ENCODE data around the gene MAPRE3.

The MAPRE3 gene

DNA sequence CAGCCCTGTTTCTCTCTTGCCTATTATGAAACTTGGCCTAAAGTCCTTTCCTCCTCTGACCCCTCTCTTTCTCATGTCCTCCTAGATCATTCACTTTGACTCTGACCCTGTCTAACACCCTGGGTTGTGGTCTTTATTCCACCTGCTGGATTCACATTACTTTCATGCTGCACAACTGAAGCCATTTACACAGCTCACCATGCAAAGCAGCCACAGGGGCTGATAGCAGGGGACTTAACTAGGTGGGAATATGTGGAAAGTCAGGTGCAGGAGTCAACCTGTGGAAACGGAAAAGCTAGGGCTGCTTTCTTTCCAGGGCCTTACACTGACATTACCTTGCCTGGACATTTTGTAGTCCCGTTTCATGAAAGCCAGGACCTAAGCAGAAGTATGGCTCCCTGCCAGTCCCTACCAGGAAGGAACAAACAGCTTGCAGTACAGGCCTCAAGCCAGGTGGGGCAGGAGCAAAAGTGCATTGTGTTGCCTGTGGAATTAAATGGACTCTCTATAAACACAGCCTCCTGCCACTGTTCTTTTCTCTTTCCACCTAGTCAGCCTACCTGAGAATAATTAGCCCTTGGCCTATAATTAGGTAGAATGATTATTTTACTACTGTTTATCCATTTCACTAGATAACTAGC lies 11.8 kb downstream of the MAPRE3 start:
- CTCF ChIA-PET, result interaction anchor here (0.8 to 1.1 kb wide), 3 partner anchors 20 to 136 kb away, joined by 3 to 8 read pairs (median 5); no protein-coding TSS in a partner anchor
- DNase-seq (ENCODE audit: extremely low spot score), result peak; percentile 62
- POLR2A ChIA-PET, result no interaction called here
- TF ChIP-seq, protein P1, sequence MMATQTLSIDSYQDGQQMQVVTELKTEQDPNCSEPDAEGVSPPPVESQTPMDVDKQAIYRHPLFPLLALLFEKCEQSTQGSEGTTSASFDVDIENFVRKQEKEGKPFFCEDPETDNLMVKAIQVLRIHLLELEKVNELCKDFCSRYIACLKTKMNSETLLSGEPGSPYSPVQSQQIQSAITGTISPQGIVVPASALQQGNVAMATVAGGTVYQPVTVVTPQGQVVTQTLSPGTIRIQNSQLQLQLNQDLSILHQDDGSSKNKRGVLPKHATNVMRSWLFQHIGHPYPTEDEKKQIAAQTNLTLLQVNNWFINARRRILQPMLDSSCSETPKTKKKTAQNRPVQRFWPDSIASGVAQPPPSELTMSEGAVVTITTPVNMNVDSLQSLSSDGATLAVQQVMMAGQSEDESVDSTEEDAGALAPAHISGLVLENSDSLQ (IDR thresholded peaks at IDR 0.05), result no peak
- TF ChIP-seq HDGF (IDR thresholded peaks at IDR 0.05; ENCODE audit: borderline replicate concordance), result no peak
- no peak for TF ChIP-seq ZNF384 (IDR thresholded peaks at IDR 0.05)
- no peak for TF ChIP-seq NFRKB (IDR thresholded peaks at IDR 0.05)

DNA sequence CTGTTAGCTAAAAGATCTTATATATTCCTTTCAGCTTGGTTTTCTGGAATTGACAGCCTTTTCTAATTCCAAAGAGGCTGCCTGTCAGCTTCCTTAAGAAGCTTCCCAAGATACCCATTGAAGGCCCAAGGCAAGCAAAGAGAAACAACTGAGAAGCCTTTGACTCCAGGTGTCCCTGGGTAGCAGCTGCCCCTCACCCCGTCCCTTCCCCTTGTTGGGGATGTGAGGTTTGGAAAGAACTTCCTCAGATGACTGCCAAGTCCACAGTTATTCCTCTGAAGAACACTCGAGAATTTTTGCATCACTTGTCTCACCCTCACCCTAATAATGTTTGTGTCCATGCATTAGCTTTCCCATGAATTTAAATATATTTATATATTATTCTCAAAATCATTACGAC lies 13.3 kb downstream of the MAPRE3 start:
- DNase-seq (ENCODE audit: extremely low spot score), result no peak
- TF ChIP-seq CTBP1 (IDR thresholded peaks at IDR 0.05; ENCODE audit: borderline replicate concordance) (no peak), FOXK2 (IDR thresholded peaks at IDR 0.05) (no peak), BHLHE40 (IDR thresholded peaks at IDR 0.05; ENCODE audit: borderline replicate concordance) (no peak), LEF1 (IDR thresholded peaks at IDR 0.05; ENCODE audit: borderline replicate concordance) (no peak), TARDBP (IDR thresholded peaks at IDR 0.05) (no peak), ZNF384 (IDR thresholded peaks at IDR 0.05) (no peak)
- TF ChIP-seq, protein P1 (IDR thresholded peaks at IDR 0.05), result no peak
- CTCF ChIA-PET, result no interaction called here
- POLR2A ChIA-PET, result no interaction called here

DNA sequence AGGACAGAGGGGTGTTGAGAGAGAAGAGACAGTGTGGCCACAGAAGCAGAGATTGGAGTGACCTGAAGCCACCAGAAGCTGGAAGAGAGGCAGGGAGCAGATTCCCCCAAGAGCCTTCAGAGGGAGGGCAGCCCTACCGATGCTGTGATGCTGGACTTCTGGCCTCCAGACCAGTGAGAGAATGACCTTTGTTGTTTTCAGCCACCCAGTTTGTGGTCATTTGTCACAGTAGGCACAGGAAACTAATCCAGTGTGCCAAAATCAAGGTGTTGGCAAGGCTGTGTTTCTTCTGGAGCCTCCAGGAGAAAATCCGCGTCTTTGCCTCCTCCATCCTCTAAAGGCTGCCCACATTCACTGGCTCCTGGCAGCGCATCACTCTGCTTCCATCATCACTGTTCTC lies 15.4 kb downstream of the MAPRE3 start:
- DNase-seq (ENCODE audit: extremely low spot score), result no peak
- POLR2A ChIA-PET, result no interaction called here
- CTCF ChIA-PET, result no interaction called here
- TF ChIP-seq TARDBP (IDR thresholded peaks at IDR 0.05) (no peak), FOXK2 (IDR thresholded peaks at IDR 0.05) (no peak), SUZ12 (IDR thresholded peaks at IDR 0.05) (no peak), SP1 (IDR thresholded peaks at IDR 0.05) (no peak)

DNA sequence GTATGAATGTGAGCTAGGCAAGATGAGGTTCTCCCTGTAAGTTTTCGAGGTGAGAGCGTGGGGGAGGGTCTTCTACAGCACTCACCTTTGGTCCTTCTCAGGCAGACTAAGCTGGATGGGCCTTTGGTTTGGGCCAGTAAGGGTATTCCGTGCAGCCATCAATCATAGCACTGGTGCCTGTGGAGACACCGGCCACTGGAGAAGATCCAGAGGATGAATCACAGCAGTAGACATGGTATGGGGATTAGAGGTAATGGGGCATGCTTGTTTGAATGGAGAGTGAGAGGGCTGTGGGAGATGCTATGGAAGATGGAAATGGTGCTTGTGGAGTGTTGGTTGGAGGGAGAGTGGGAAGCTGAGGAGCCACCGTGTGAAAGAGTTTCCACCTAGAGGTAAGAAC lies 16.1 kb downstream of the MAPRE3 start:
- TF ChIP-seq SP1 (IDR thresholded peaks at IDR 0.05) (no peak), ELF4 (IDR thresholded peaks at IDR 0.05) (no peak), FOXK2 (IDR thresholded peaks at IDR 0.05) (no peak)
- no peak for DNase-seq (ENCODE audit: extremely low spot score)
- ChIA-PET CTCF (no interaction called here), POLR2A (no interaction called here)

DNA sequence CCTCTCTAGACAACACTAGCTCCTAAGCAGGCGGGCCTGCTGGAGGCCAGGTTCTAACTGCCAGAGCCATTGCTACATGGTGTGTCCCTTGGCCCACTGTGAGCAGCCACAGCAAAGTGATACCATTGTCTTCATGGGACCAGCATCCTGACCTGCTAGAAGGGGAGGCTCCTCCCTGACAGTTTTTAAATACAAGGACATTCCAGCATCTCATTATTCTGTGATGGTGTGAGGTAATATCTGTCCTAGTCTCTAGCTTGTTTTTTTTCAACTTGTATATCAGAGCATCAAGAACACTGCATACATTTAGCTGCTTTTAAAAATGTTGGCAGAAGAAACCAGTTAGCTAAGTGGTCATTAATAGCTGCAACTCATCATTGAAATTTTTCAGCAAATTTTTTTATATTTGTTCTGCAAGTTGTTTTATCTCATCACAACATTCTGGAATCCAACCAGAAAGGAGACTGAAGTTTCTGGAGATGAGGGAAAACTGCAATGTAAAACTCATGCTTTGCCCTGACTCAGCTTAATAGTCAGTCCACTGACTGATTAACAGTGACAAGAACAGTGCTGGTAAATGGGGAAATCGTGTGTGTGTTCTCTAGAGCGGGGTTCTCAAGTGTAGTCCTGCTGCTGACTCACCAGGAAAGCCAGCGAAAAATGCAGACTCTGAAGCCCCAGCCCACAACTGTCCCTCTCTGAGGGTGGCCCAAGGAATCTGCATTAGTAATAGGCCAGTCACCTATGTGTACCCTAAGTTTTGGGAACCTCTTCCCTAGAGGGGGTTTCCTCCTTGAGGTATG lies 17.8 kb downstream of the MAPRE3 start:
- TF ChIP-seq SP1 (IDR thresholded peaks at IDR 0.05), result no peak
- no peak for TF ChIP-seq FOXM1 (IDR thresholded peaks at IDR 0.05; ENCODE audit: borderline replicate concordance)
- no peak for TF ChIP-seq ELF4 (IDR thresholded peaks at IDR 0.05)
- TF ChIP-seq L3MBTL2 (conservative IDR thresholded peaks at IDR 0.05), result no peak
- TF ChIP-seq LEF1 (IDR thresholded peaks at IDR 0.05; ENCODE audit: borderline replicate concordance), result no peak
- CTCF ChIA-PET, result no interaction called here
- POLR2A ChIA-PET, result no interaction called here
- DNase-seq (ENCODE audit: extremely low spot score), result no peak

DNA sequence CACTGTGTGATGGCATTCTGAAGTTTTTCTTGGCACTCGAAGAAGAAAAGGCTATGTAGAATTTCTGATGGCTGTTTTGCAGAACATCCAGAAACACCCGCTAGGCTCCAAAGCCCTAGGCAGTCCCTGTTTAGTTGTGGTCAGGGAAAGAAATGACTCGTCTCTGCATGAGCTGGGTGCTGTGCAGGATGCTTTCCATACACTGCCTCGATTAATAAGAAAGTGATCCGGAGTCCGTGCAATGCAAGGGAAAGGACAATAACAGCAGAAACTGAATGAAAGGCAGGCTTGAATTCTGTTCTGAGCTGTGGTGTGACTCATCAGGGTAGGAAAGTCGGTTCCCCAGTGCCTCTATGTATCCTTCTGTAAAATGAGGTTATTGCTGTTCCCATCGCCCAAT lies 18.7 kb downstream of the MAPRE3 start:
- no peak for DNase-seq (ENCODE audit: extremely low spot score)
- ChIA-PET POLR2A (no interaction called here), CTCF (interaction anchor here (0.6 to 1.4 kb wide), 2 partner anchors 21 to 28 kb away, joined by 5 read pairs; no protein-coding TSS in a partner anchor)
- TF ChIP-seq TARDBP (IDR thresholded peaks at IDR 0.05) (no peak), ARNT (IDR thresholded peaks at IDR 0.05) (no peak), HDGF (IDR thresholded peaks at IDR 0.05; ENCODE audit: borderline replicate concordance) (no peak), ZNF384 (IDR thresholded peaks at IDR 0.05) (no peak), FOXM1 (IDR thresholded peaks at IDR 0.05; ENCODE audit: borderline replicate concordance) (no peak), CTBP1 (IDR thresholded peaks at IDR 0.05; ENCODE audit: borderline replicate concordance) (no peak), FOXK2 (IDR thresholded peaks at IDR 0.05) (no peak), FOXA1 (IDR thresholded peaks at IDR 0.05) (no peak)

DNA sequence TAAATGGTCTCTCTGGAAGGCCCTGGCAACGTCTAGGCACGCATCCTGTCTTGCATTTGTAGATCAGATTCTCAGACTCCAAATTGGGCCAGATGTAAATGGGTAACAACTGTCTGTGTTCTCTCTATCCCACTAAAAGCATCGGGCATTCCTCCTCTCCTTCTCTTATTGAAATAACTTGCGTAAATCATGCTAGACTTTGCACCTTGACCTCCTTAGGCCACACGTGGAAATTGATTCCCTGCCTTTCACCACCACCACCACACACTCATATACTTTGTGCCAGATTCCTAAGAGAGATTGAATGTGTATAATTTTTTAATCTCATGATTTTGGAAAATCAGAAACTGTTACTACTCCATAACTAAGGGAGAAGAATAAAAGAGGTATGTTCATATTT lies 21.3 kb downstream of the MAPRE3 start:
- no peak for TF ChIP-seq FOXK2 (IDR thresholded peaks at IDR 0.05)
- no peak for TF ChIP-seq CTBP1 (IDR thresholded peaks at IDR 0.05; ENCODE audit: borderline replicate concordance)
- no peak for TF ChIP-seq TARDBP (IDR thresholded peaks at IDR 0.05)
- no peak for TF ChIP-seq FOXA1 (IDR thresholded peaks at IDR 0.05)
- TF ChIP-seq, protein P1 (IDR thresholded peaks at IDR 0.05), result no peak
- no peak for TF ChIP-seq BHLHE40 (IDR thresholded peaks at IDR 0.05; ENCODE audit: borderline replicate concordance)
- TF ChIP-seq ARNT (IDR thresholded peaks at IDR 0.05), result no peak
- TF ChIP-seq LEF1 (IDR thresholded peaks at IDR 0.05; ENCODE audit: borderline replicate concordance), result no peak
- TF ChIP-seq HDGF (IDR thresholded peaks at IDR 0.05; ENCODE audit: borderline replicate concordance), result no peak
- no peak for TF ChIP-seq L3MBTL2 (conservative IDR thresholded peaks at IDR 0.05)
- TF ChIP-seq ELF4 (IDR thresholded peaks at IDR 0.05), result no peak
- no peak for TF ChIP-seq SP1 (IDR thresholded peaks at IDR 0.05)
- no peak for TF ChIP-seq FOXM1 (IDR thresholded peaks at IDR 0.05; ENCODE audit: borderline replicate concordance)
- no peak for TF ChIP-seq ZNF384 (IDR thresholded peaks at IDR 0.05)
- TF ChIP-seq NFRKB (IDR thresholded peaks at IDR 0.05), result no peak
- TF ChIP-seq SUZ12 (IDR thresholded peaks at IDR 0.05), result no peak
- CTCF ChIA-PET, result no interaction called here
- POLR2A ChIA-PET, result no interaction called here
- no peak for DNase-seq (ENCODE audit: extremely low spot score)

Data from HEK293T (cell line).